ENCODE data around the gene FAM98C. TPM values are rescaled to one million over a fixed set of nuclear protein-coding genes. Genes with fewer than 3 reads are reported as not detected.
A peak's percentile ranks its signal among the peaks of the same experiment; 100 is the strongest.

Gene FAM98C
- total RNA-seq, 1 donor from 2014 or later, result 5.8 TPM

- no peak overlapping the region for H3K27ac Mint-ChIP-seq (ENCODE audit: unreplicated experiment)
- peaks cover 9% of the 10 kb centered on the region for H3K4me1 Mint-ChIP-seq (ENCODE audit: low read depth, unreplicated experiment)
- TF ChIP-seq, protein P1, sequence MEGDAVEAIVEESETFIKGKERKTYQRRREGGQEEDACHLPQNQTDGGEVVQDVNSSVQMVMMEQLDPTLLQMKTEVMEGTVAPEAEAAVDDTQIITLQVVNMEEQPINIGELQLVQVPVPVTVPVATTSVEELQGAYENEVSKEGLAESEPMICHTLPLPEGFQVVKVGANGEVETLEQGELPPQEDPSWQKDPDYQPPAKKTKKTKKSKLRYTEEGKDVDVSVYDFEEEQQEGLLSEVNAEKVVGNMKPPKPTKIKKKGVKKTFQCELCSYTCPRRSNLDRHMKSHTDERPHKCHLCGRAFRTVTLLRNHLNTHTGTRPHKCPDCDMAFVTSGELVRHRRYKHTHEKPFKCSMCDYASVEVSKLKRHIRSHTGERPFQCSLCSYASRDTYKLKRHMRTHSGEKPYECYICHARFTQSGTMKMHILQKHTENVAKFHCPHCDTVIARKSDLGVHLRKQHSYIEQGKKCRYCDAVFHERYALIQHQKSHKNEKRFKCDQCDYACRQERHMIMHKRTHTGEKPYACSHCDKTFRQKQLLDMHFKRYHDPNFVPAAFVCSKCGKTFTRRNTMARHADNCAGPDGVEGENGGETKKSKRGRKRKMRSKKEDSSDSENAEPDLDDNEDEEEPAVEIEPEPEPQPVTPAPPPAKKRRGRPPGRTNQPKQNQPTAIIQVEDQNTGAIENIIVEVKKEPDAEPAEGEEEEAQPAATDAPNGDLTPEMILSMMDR (IDR thresholded peaks at IDR 0.05; ENCODE audit: partially characterized antibody, unreplicated experiment), result no peak
- H3K27me3 Mint-ChIP-seq (ENCODE audit: unreplicated experiment), result peaks cover 3% of the 10 kb centered on the region
- H3K4me3 Mint-ChIP-seq (ENCODE audit: unreplicated experiment), result no peak overlapping the region
- no peak for DNase-seq
- no peaks in the 10 kb centered on the region for H3K36me3 Mint-ChIP-seq (ENCODE audit: unreplicated experiment)
- peaks cover 11% of the 10 kb centered on the region for H3K9me3 Mint-ChIP-seq (ENCODE audit: unreplicated experiment)
Observed at GRCh38 chr19:38378866-38379265, 24.0 kb upstream of the FAM98C start.

GRCh38 chr19:38381138-38381537 is 21.8 kb upstream of the FAM98C start:
- DNase-seq, result no peak
- Mint-ChIP-seq H3K27me3 (ENCODE audit: unreplicated experiment) (peaks cover 3% of the 10 kb centered on the region), H3K4me1 (ENCODE audit: low read depth, unreplicated experiment) (peaks cover under 1% of the 10 kb centered on the region), H3K4me3 (ENCODE audit: unreplicated experiment) (no peak overlapping the region), H3K27ac (ENCODE audit: unreplicated experiment) (no peak overlapping the region), H3K9me3 (ENCODE audit: unreplicated experiment) (no peaks in the 10 kb centered on the region), H3K36me3 (ENCODE audit: unreplicated experiment) (no peaks in the 10 kb centered on the region)
- TF ChIP-seq, protein P1 (IDR thresholded peaks at IDR 0.05; ENCODE audit: partially characterized antibody, unreplicated experiment), result no peak

GRCh38 chr19:38383184-38383583 is 19.7 kb upstream of the FAM98C start:
- Mint-ChIP-seq H3K27me3 (ENCODE audit: unreplicated experiment) (peaks cover 10% of the 10 kb centered on the region), H3K4me1 (ENCODE audit: low read depth, unreplicated experiment) (no peaks in the 10 kb centered on the region), H3K4me3 (ENCODE audit: unreplicated experiment) (no peak overlapping the region), H3K9me3 (ENCODE audit: unreplicated experiment) (peaks cover 2% of the 10 kb centered on the region), H3K27ac (ENCODE audit: unreplicated experiment) (no peak overlapping the region), H3K36me3 (ENCODE audit: unreplicated experiment) (no peaks in the 10 kb centered on the region)
- TF ChIP-seq, protein P1 (IDR thresholded peaks at IDR 0.05; ENCODE audit: partially characterized antibody, unreplicated experiment), result no peak
- no peak for DNase-seq

DNA sequence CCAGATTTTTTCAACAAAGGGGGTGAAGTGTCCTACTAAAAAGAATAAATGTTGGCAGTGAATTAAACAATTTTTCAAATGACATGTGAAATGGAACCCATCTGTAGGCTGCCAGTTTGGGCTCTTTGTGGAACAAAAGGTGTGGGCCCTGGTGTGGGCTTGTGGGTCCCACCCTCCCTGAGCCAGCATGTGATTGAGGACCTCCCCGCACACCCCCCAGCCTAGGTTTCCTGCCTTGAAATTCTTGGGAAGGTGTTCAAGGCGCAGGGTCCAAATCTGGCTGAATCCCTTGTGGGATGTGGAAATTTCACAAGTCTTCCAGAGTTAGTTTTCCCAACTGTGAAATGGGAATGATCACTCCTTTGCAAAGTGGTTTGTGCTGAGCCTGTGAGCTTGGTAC is 19.1 kb upstream of the FAM98C start:
- peaks cover 2% of the 10 kb centered on the region for H3K9me3 Mint-ChIP-seq (ENCODE audit: unreplicated experiment)
- DNase-seq, result no peak
- peaks cover 10% of the 10 kb centered on the region for H3K27me3 Mint-ChIP-seq (ENCODE audit: unreplicated experiment)
- H3K27ac Mint-ChIP-seq (ENCODE audit: unreplicated experiment), result no peak overlapping the region
- H3K4me1 Mint-ChIP-seq (ENCODE audit: low read depth, unreplicated experiment), result no peaks in the 10 kb centered on the region
- no peaks in the 10 kb centered on the region for H3K36me3 Mint-ChIP-seq (ENCODE audit: unreplicated experiment)
- TF ChIP-seq, protein P1 (IDR thresholded peaks at IDR 0.05; ENCODE audit: partially characterized antibody, unreplicated experiment), result no peak
- H3K4me3 Mint-ChIP-seq (ENCODE audit: unreplicated experiment), result no peak overlapping the region

DNA sequence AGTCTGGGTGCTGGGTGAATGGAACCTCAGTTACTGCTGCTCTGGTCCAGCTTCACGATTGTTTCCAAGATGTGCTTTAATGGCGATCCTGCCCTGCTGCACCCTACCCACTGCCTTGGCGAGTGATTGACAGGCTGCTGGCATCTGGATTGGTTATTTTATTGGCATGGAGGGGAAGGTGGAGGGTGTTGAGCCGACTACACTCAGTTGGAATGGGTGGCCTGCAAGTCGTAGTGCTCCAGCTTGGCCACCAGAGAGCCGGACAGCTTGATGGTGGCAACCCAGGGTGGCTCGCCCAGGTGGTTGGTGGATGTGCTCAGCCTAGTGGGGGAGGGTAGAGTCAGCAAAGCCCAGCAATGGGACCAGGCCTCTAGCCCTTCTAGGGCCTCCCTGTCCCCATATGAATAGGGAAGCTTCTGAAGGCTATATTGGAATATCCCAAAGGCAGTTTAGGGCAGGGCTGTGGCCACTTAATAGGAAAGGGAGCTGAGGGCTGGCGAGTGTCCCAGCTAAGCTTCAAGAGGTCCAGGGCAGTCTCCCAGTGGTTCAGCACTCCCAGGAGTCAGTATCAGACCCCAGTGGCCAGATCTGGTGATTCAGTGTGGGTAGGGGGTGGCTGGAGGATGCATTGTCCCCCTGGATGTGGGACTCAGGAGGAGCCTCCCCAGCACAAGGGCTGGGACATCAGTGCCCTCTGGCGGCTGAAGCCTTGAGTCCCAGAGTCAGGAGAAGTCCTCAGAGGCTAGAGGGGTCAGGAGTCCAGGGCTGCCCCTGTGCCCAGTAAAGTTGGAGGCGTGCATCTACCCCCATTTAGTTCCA is 18.5 kb upstream of the FAM98C start:
- Mint-ChIP-seq H3K4me1 (ENCODE audit: low read depth, unreplicated experiment) (no peaks in the 10 kb centered on the region), H3K27ac (ENCODE audit: unreplicated experiment) (no peak overlapping the region), H3K27me3 (ENCODE audit: unreplicated experiment) (peaks cover 10% of the 10 kb centered on the region), H3K36me3 (ENCODE audit: unreplicated experiment) (no peaks in the 10 kb centered on the region), H3K9me3 (ENCODE audit: unreplicated experiment) (peaks cover 2% of the 10 kb centered on the region), H3K4me3 (ENCODE audit: unreplicated experiment) (no peak overlapping the region)
- TF ChIP-seq, protein P1 (IDR thresholded peaks at IDR 0.05; ENCODE audit: partially characterized antibody, unreplicated experiment), result no peak
- DNase-seq, result peak; percentile 73

All from glutamatergic neuron (in vitro differentiated cells).